ENCODE results near the gene CCDC102B.
"Not testable (repeated sequence)": the region's sequence is repeated elsewhere in the genome, so short reads cannot be mapped to it uniquely, and the experiment has no call there.

The CCDC102B gene

GRCh38 chr18:68915061-68915460 lies 117.2 kb downstream of the CCDC102B start:
- no peak for DNase-seq

- no peak for DNase-seq
These were observed 118.9 kb downstream of the CCDC102B start for GRCh38 chr18:68916734-68917133.

GRCh38 chr18:68918216-68918615 lies 120.3 kb downstream of the CCDC102B start:
- no peak for DNase-seq

GRCh38 chr18:68919900-68920299 lies 122.0 kb downstream of the CCDC102B start:
- DNase-seq, result no peak

- no peak for DNase-seq
These were observed 124.5 kb downstream of the CCDC102B start for GRCh38 chr18:68922392-68922791.

GRCh38 chr18:68925268-68925667 lies 127.4 kb downstream of the CCDC102B start:
- no peak for DNase-seq

- no peak for DNase-seq
These were observed 131.1 kb downstream of the CCDC102B start for GRCh38 chr18:68928762-68929675.

- DNase-seq, result no peak
These were observed 137.8 kb downstream of the CCDC102B start for GRCh38 chr18:68935686-68936085.

- DNase-seq, result no peak
These were observed 139.2 kb downstream of the CCDC102B start for GRCh38 chr18:68937029-68937599.

- DNase-seq, result no peak
These were observed 142.2 kb downstream of the CCDC102B start for GRCh38 chr18:68940039-68940438.

GRCh38 chr18:68940754-68941153 lies 142.9 kb downstream of the CCDC102B start:
- DNase-seq, result no peak

GRCh38 chr18:68942230-68942629 lies 144.3 kb downstream of the CCDC102B start:
- no peak for DNase-seq

- DNase-seq, result not testable (repeated sequence)
These were observed 146.0 kb downstream of the CCDC102B start for GRCh38 chr18:68943861-68944260.

- DNase-seq, result no peak
These were observed 146.4 kb downstream of the CCDC102B start for GRCh38 chr18:68944330-68944729.

- DNase-seq, result no peak
These were observed 146.9 kb downstream of the CCDC102B start for GRCh38 chr18:68944826-68945225.

GRCh38 chr18:68948622-68949021 lies 150.7 kb downstream of the CCDC102B start:
- DNase-seq, result no peak

- DNase-seq, result no peak
These were observed 156.9 kb downstream of the CCDC102B start for GRCh38 chr18:68954738-68955137.

GRCh38 chr18:68956650-68957049 lies 158.8 kb downstream of the CCDC102B start:
- no peak for DNase-seq

GRCh38 chr18:68960355-68960754 lies 162.5 kb downstream of the CCDC102B start:
- no peak for DNase-seq

- no peak for DNase-seq
These were observed 164.7 kb downstream of the CCDC102B start for GRCh38 chr18:68962623-68963022.

- no peak for DNase-seq
These were observed 167.9 kb downstream of the CCDC102B start for GRCh38 chr18:68965817-68966216.

- DNase-seq, result no peak
These were observed 171.1 kb downstream of the CCDC102B start for GRCh38 chr18:68969027-68969426.

GRCh38 chr18:68972176-68972575 lies 174.3 kb downstream of the CCDC102B start:
- DNase-seq, result no peak

GRCh38 chr18:68979737-68980136 lies 181.9 kb downstream of the CCDC102B start:
- no peak for DNase-seq

Data from stimulated activated CD4-positive, alpha-beta T cell treated with anti-CD3 and anti-CD28 coated beads, Interleukin-2, amount 100 ng/mL, for 24 hours (primary cell).